ENCODE results near the gene CCAR1. TPM values are rescaled to one million over a fixed set of nuclear protein-coding genes. Genes with fewer than 3 reads are reported as not detected.
"Not testable (repeated sequence)": the region's sequence is repeated elsewhere in the genome, so short reads cannot be mapped to it uniquely, and the experiment has no call there.

The CCAR1 gene
- total and polyA plus RNA-seq, 7 donors: 12.0 to 69.2 (median 37.6) TPM

- TF ChIP-seq POLR2AphosphoS5 (IDR thresholded peaks at IDR 0.05): no peak
- TF ChIP-seq CTCF (IDR thresholded peaks at IDR 0.05): no peak
- no peak for TF ChIP-seq POLR2A (IDR thresholded peaks at IDR 0.05)
- no peak for TF ChIP-seq EP300 (IDR thresholded peaks at IDR 0.05)
- intact Hi-C loops (cut with DNase I): loop anchor here (10.0 kb wide), 1 partner anchor 155 kb away; no protein-coding TSS in a partner anchor
- no peak for DNase-seq
- WGBS, 2 donors: 98 to 99% methylated on average over 6 of the region's 6 CpGs
- H3K9me3 ChIP-seq: no peaks in the 10 kb centered on the region
- H3K4me3 ChIP-seq: no peak overlapping the region
- H3K36me3 ChIP-seq: peaks cover 12 to 100% (median 71%) of the 10 kb centered on the region in 4 donors
- H3K27me3 ChIP-seq: no peaks in the 10 kb centered on the region
- H3K27ac ChIP-seq: no peak overlapping the region
- no peaks in the 10 kb centered on the region for H3K4me1 ChIP-seq
These were observed 38.3 kb downstream of the CCAR1 start for GRCh38 chr10:68759223-68759863.

- H3K36me3 ChIP-seq: peaks cover 6 to 99% (median 68%) of the 10 kb centered on the region in 4 donors
- WGBS, 2 donors: 77 to 83% methylated on average over 5 of the region's 5 CpGs
- TF ChIP-seq POLR2A (IDR thresholded peaks at IDR 0.05): no peak
- no peak for TF ChIP-seq EP300 (IDR thresholded peaks at IDR 0.05)
- no peak for TF ChIP-seq POLR2AphosphoS5 (IDR thresholded peaks at IDR 0.05)
These were observed 38.9 kb downstream of the CCAR1 start for GRCh38 chr10:68759967-68760366.

GRCh38 chr10:68767407-68767806 lies 46.4 kb downstream of the CCAR1 start:
- H3K27ac ChIP-seq; DNase-seq; H3K4me3 ChIP-seq; intact Hi-C loops (cut with DNase I); H3K9me3 ChIP-seq; H3K27me3 ChIP-seq; H3K4me1 ChIP-seq: not testable (repeated sequence)
- H3K36me3 ChIP-seq: peaks cover 35 to 99% (median 49%) of the 10 kb centered on the region in 4 donors
- WGBS, 2 donors: 92 to 94% methylated on average over 7 of the region's 7 CpGs

More at GRCh38 chr10:68759967-68760366, 38.9 kb downstream of the CCAR1 start:
- Histone ChIP-seq H3K27me3 (no peaks in the 10 kb centered on the region), H3K9me3 (no peaks in the 10 kb centered on the region), H3K27ac (no peak overlapping the region), H3K4me1 (no peaks in the 10 kb centered on the region), H3K4me3 (no peak overlapping the region)
- DNase-seq: no peak
- intact Hi-C loops (cut with DNase I): loop anchor here (10.0 kb wide), 1 partner anchor 155 kb away; no protein-coding TSS in a partner anchor

GRCh38 chr10:68781613-68782574 lies 60.9 kb downstream of the CCAR1 start:
- TF ChIP-seq CTCF (IDR thresholded peaks at IDR 0.05) (no peak), POLR2AphosphoS5 (IDR thresholded peaks at IDR 0.05) (no peak), POLR2A (IDR thresholded peaks at IDR 0.05) (no peak), EP300 (IDR thresholded peaks at IDR 0.05) (no peak)
- Histone ChIP-seq H3K9me3 (no peaks in the 10 kb centered on the region), H3K27ac (no peak overlapping the region), H3K4me1 (no peaks in the 10 kb centered on the region), H3K4me3 (no peak overlapping the region), H3K27me3 (no peaks in the 10 kb centered on the region), H3K36me3 (peaks cover 13 to 99% (median 39%) of the 10 kb centered on the region in 4 donors)
- whole genome bisulfite sequencing, 2 donors: 85 to 92% methylated on average over 6 of the region's 6 CpGs
- intact Hi-C loops (cut with DNase I): no loop called here
- DNase-seq: no peak

GRCh38 chr10:68784476-68784875 lies 63.4 kb downstream of the CCAR1 start:
- Histone ChIP-seq H3K4me1 (no peaks in the 10 kb centered on the region), H3K4me3 (no peak overlapping the region), H3K9me3 (no peaks in the 10 kb centered on the region), H3K36me3 (peaks cover 31 to 99% (median 45%) of the 10 kb centered on the region in 4 donors), H3K27me3 (no peaks in the 10 kb centered on the region), H3K27ac (no peak overlapping the region)
- DNase-seq: no peak
- 95 to 96% methylated on average over 7 of the region's 7 CpGs for WGBS, 2 donors
- TF ChIP-seq CTCF (IDR thresholded peaks at IDR 0.05) (no peak), POLR2A (IDR thresholded peaks at IDR 0.05) (no peak), POLR2AphosphoS5 (IDR thresholded peaks at IDR 0.05) (no peak), EP300 (IDR thresholded peaks at IDR 0.05) (no peak)
- intact Hi-C loops (cut with DNase I): no loop called here

Data from sigmoid colon (tissue), 7 donors.